ENCODE results near the gene VSTM5.
"Not testable (repeated sequence)": the region's sequence is repeated elsewhere in the genome, so short reads cannot be mapped to it uniquely, and the experiment has no call there.

The VSTM5 gene

GRCh38 chr11:93796441-93797231 is 53.8 kb downstream of the VSTM5 start:
- DNase-seq (ENCODE audit: low spot score), result no peak

GRCh38 chr11:93791493-93791892 is 58.9 kb downstream of the VSTM5 start:
- DNase-seq (ENCODE audit: low spot score), result no peak

DNA sequence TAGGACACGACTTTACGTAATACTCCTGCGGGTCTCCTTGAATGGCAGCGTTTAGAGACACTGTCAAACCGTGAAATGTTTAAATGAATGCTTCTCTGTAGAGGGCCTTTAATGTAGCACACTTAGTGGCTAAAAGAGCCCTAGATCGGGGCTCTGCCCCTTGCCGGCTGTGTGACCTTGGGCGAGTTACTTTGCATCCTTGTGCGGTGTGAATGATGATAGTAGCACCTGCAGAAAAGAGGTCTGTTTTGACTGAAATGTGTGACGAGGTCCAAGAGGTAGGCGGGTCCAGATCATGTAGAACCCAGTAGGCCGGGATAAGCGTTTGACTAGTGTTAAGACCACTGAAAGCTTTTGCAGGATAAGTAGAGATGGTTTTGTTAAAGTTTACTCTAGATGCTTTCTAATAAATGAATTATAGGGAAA is 65.5 kb downstream of the VSTM5 start:
- peak; percentile 10 for DNase-seq (ENCODE audit: low spot score)

DNA sequence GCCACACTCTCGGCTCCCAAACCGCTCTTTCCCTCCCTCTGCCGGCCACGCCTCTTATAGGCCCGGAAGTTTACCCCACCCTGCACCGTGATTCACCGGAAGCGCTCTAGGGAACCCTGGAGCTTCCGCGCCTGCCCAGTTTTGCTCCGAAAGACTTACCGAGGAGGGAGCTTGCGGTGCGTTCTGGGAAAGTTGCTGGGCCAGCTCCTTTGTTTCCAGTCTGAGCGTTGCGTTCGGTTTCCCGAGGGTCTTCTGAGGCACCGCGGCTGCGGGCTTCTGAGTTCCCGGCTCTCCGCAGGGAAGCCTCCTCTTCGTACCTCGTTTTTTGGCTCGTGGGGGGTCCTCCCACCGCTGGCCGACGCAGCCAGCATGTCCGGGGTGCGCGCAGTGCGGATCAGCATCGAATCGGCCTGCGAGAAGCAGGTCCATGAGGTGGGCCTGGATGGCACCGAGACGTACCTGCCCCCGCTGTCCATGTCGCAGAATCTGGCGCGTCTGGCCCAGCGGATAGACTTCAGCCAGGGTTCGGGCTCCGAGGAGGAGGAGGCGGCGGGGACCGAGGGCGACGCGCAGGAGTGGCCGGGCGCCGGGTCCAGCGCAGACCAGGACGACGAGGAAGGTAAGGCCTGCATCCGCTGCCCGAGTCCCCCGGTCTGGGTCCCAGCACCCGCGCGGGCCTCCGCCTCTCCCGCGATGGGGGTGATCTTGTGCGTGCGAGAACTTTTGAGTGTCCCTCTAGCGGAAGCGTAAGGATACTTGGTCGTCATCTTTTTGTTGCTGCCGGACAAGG is 66.1 kb downstream of the VSTM5 start, which contains the start of gene MED17:
TSS of gene MED17 (plus strand) at position 138 of the 790 bp plus-strand sequence. CDS start at position 370, 232 bp downstream.
- DNase-seq (ENCODE audit: low spot score), result peak; percentile 89

- no peak for DNase-seq (ENCODE audit: low spot score)
These were observed 66.7 kb downstream of the VSTM5 start for GRCh38 chr11:93783765-93784144.

GRCh38 chr11:93783362-93783761 is 67.1 kb downstream of the VSTM5 start:
- no peak for DNase-seq (ENCODE audit: low spot score)

DNA sequence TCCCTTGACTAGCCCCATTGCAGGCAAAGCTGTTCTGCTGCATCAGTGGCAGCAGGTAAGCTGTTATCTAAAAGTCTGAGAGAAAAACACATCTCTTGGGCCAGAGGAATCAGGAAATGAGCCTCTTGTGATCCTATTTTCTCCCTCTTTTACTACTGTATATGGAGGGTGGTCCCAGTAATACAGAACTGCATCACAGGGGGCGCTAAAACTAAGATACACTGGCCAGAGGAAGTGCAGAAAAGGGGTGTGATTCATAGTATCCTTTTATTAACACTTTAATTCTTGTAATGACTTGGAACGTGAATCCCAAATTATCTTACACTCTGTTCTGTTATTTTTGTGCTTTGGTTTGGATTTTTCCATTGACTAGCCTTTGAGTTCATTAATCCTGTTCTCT is 75.1 kb downstream of the VSTM5 start:
- DNase-seq (ENCODE audit: low spot score), result no peak

DNA sequence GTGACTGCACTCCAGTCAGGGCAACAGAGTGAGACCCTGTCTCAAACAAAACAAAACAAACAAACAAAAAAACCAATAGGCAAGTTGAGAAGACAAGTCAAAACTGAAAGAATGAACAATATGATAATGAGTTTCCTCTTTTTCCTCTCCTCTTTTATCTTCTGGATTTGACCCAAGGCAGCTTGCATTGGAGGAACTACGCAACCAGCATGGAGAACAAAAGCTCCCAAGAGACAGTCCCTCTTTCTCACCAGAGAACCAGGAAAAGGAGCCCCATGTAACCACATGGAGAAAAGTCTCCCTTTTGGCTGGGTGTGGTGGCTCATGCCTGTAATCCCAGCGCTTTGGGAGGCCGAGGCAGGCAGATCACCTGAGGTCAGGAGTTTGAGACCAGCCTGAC is 75.9 kb downstream of the VSTM5 start:
- not testable (repeated sequence) for DNase-seq (ENCODE audit: low spot score)

GRCh38 chr11:93773601-93774200 is 76.7 kb downstream of the VSTM5 start:
- DNase-seq (ENCODE audit: low spot score), result no peak

DNA sequence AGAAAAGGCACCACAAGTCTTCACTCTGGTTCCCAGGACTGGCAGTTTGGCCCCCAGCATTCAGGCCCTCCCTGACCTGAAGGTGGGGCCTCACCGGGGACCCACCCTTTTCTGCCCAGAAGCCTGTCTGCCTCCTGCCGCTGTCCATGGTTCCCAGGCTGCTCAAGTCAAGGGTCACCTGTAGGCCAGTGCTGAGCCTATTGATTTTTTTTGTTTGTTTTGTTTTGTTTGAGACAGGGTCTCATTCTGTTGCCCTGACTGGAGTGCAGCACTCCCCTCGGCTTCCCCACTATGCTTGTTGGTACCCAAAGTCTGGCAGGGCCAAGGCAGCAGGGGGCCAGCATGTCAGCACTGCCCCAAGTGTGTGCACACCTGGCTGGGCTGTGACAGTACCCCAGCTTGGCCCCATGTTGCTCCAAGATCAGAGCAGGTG is 77.4 kb downstream of the VSTM5 start:
- no peak for DNase-seq (ENCODE audit: low spot score)

GRCh38 chr11:93772123-93772522 is 78.3 kb downstream of the VSTM5 start:
- no peak for DNase-seq (ENCODE audit: low spot score)

DNA sequence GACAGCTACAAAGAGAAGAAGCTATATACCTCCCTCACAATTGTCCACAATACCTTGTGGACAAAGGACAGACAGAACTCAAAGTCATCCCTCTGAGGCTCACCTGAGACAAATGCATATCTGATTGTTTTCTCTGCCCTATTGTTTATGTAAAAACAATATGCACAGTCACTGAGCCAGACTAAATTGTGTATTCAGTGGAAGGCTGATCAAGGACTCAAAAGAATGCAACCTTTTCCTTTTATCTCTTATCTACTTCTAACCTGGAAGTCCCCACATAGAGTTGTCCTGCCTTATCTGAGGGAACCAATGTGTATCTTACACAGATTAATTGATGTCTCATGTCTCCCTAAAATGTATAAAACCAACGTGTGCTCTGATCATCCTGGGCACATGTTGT is 80.3 kb downstream of the VSTM5 start:
- no peak for DNase-seq (ENCODE audit: low spot score)
